ENCODE results near the gene MCU. TPM values are rescaled to one million over a fixed set of nuclear protein-coding genes. Genes with fewer than 3 reads are reported as not detected.

Gene MCU
- total and polyA plus RNA-seq, 2 of the 8 experiments (the other 6 are each of a cell fraction or from before 2014, with no cell fraction given), result 51.6 to 62.2 TPM

DNA sequence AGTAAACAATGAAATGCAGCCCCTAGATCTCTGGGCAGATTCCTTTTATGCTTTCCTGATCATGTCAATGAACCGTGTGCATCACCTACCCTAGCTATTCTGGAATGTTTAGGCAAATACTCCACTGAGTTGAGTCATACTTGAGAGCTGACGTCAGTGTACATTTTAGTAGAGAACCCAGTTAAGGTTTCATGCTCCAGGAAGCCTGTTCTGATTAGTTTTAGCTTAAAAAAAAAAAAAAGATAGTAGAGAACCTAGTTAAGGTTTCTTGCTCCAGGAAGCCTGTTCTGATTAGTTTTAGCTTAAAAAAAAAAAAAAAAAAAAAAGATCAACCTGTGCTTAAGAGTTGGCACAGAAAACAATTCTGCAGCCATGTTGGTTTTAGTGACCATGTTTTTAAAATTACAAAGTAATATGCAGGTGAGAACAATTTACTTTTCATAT lies 3.7 kb upstream of the MCU start:
- Histone ChIP-seq H4K8ac (ENCODE audit: extremely low read depth, insufficient read depth, low read length) (no peak overlapping the region), H2BK5ac (ENCODE audit: low read depth, low read length) (no peak overlapping the region), H2BK15ac (ENCODE audit: low read length) (no peak overlapping the region), H3K9ac (replicated peaks in 1 of 4; ENCODE audit: extremely low read depth in 1 of 4, low read depth in 3 of 4, low read length in 3 of 4) (no peak overlapping the region), H3K4me3 (ENCODE audit: extremely low read depth in 1 of 4, insufficient read depth in 2 of 4, low read depth in 3 of 4, low read length in 4 of 4) (no peak overlapping the region), H3K4me2 (ENCODE audit: insufficient read depth in 1 of 2, low read depth in 2 of 2, low read length in 2 of 2) (no peak overlapping the region), H4K20me1 (replicated peaks in 1 of 2; ENCODE audit: control insufficient read depth in 1 of 2, insufficient read depth in 2 of 2, low read length in 2 of 2) (peaks cover 1 to 3% of the 10 kb centered on the region in 2 experiments), H3K23ac (ENCODE audit: insufficient read length) (no peak overlapping the region), H3K18ac (ENCODE audit: extremely low read depth, low read length) (no peak overlapping the region), H3K9me3 (ENCODE audit: insufficient read depth in 2 of 2, low read depth in 1 of 2, low read length in 1 of 2) (no peaks in the 10 kb centered on the region), H3K4me1 (replicated peaks in 1 of 4; ENCODE audit: control insufficient read depth in 3 of 4, insufficient read depth in 4 of 4, low read length in 3 of 4) (peaks cover 0 to under 1% (median 0%) of the 10 kb centered on the region in 4 experiments; a peak in 2 of 7 replicates), H2AFZ (ENCODE audit: low read length) (peak overlapping the region; percentile 50; the same call in 1 of the 2 replicates), H3K27me3 (replicated peaks in 1 of 4; ENCODE audit: control insufficient read depth in 3 of 4, extremely low read depth in 1 of 4, insufficient read depth in 3 of 4, low read length in 3 of 4) (no peaks in the 10 kb centered on the region), H3K79me2 (ENCODE audit: control insufficient read depth in 1 of 2, insufficient read depth in 2 of 2, low read length in 2 of 2) (peaks cover 6 to 9% of the 10 kb centered on the region in 2 experiments), H3K23me2 (ENCODE audit: low read depth, low read length) (peaks cover 3% of the 10 kb centered on the region; the same call in 1 of the 2 replicates), H3K4ac (replicated peaks; ENCODE audit: insufficient read length, low read depth, low read length) (no peak overlapping the region), H4K5ac (ENCODE audit: insufficient read length, low read depth, low read length) (no peak overlapping the region), H2BK20ac (ENCODE audit: low read length) (no peak overlapping the region), H3K14ac (ENCODE audit: insufficient read length) (no peak overlapping the region), H3K79me1 (ENCODE audit: low read depth, low read length) (peaks cover 3% of the 10 kb centered on the region; the same call in 1 of the 2 replicates), H3K27ac (ENCODE audit: low read depth, low read length) (no peak overlapping the region), H2BK12ac (ENCODE audit: low read depth, low read length) (no peak overlapping the region), H2AK5ac (ENCODE audit: low read depth, low read length) (no peak overlapping the region), H4K91ac (replicated peaks; ENCODE audit: insufficient read length, low read length) (no peak overlapping the region), H3K36me3 (ENCODE audit: control insufficient read depth in 2 of 4, insufficient read depth in 4 of 4, low read length in 3 of 4) (no peaks in the 10 kb centered on the region), H3K56ac (replicated peaks; ENCODE audit: insufficient read length, low read depth, low read length) (no peak overlapping the region), H2BK120ac (replicated peaks; ENCODE audit: low read depth, low read length) (no peak overlapping the region)
- DNase-seq (ENCODE audit: low read depth in 1 of 2, low spot score in 2 of 2) (no peak), FAIRE-seq (no peak)
- 84% methylated on average over 2 of the region's 2 CpGs; no CpG with 5 or more reads in 1 of the 2 experiments for WGBS, 2 experiments (ENCODE audit: extremely low coverage in 1 of 2, insufficient coverage in 1 of 2, insufficient read length in 1 of 2, insufficient replicate concordance in 2 of 2, low coverage in 1 of 2, low lambda C conversion rate in 2 of 2, missing lambda C conversion rate in 1 of 2)
- ChIA-PET CTCF (ENCODE audit: partially characterized antibody) (interaction anchor here (1.2 kb wide), 1 partner anchor 9 kb away, joined by 4 read pairs; no protein-coding TSS in a partner anchor), POLR2A (ENCODE audit: partially characterized antibody) (interaction anchor here (0.7 kb wide), 1 partner anchor 232 kb away, joined by 3 read pairs; no protein-coding TSS in a partner anchor)
- TF ChIP-seq CHD2 (IDR thresholded peaks at IDR 0.05; ENCODE audit: low read length) (no peak), RXRA (IDR thresholded peaks at IDR 0.05; ENCODE audit: insufficient read depth, low read depth, low read length) (no peak), NANOG (IDR thresholded peaks at IDR 0.05; ENCODE audit: insufficient read depth, low read depth, low read length, poor library complexity, severe bottlenecking) (no peak), EGR1 (IDR thresholded peaks at IDR 0.05; ENCODE audit: borderline replicate concordance, low read depth, low read length) (no peak), CBX8 (IDR thresholded peaks at IDR 0.05; ENCODE audit: borderline replicate concordance, low read depth, low read length) (no peak), BACH1 (IDR thresholded peaks at IDR 0.05; ENCODE audit: low read length) (no peak), HDAC2 (IDR thresholded peaks at IDR 0.05; ENCODE audit: borderline replicate concordance in 1 of 2, low read depth in 2 of 2, low read length in 2 of 2) (no peak), KDM5A (IDR thresholded peaks at IDR 0.05; ENCODE audit: low read length) (no peak), RNF2 (IDR thresholded peaks at IDR 0.05; ENCODE audit: borderline replicate concordance, low read depth, low read length, missing control alignments, poor library complexity, severe bottlenecking) (no peak), BCL11A (IDR thresholded peaks at IDR 0.05; ENCODE audit: low read depth in 2 of 2, low read length in 2 of 2) (no peak), CTBP2 (IDR thresholded peaks at IDR 0.05; ENCODE audit: borderline replicate concordance, insufficient read depth, insufficient read length, low read length) (no peak), SAP30 (IDR thresholded peaks at IDR 0.05; ENCODE audit: insufficient read depth, insufficient replicate concordance, low read length) (no peak)
